HepG2 (cell line): ENCODE results near the gene CHMP5. TPM values are rescaled to one million over a fixed set of nuclear protein-coding genes. Genes with fewer than 3 reads are reported as not detected.
"Not testable (repeated sequence)": the region's sequence is repeated elsewhere in the genome, so short reads cannot be mapped to it uniquely, and the experiment has no call there.

Experiments used
- ATAC-seq: fragments of 200-7000 bp; cut with Tn5 transposase; 3 replicates; pipeline ENCODE4 v1.9.1; 2020; ENCODE audit warnings: mild to moderate bottlenecking, moderate library complexity
- BruUV-seq: library from RNA; stranded (reverse); fragments of 400-500 nt; replicated peaks from 2 replicates; lab custom pipeline; 2021; lab: Mats Ljungman, UMichigan
- CTCF ChIA-PET: fragments of 300-600 bp; formaldehyde crosslinking; extraction: SDS; loops from one replicate; lab custom pipeline; 2021; ENCODE audit warnings: low total read pairs, inconsistent platforms, low intra/inter-chr PET ratio; lab: Yijun Ruan, JAX
- POLR2A ChIA-PET: fragments of 350-600 bp; sonication (Branson Sonifier 250); formaldehyde crosslinking; loops from one replicate; lab custom pipeline; 2020; ENCODE audit warnings: antibody characterized with exemption, inconsistent platforms; lab: Yijun Ruan, JAX
- DNase-seq: peaks from one replicate; pipeline ENCODE4 v3.0.0-alpha.2; 2015; ENCODE audit warnings: low spot score
- FAIRE-seq: peaks from 3 replicates; lab custom pipeline; 2011; peaks lifted over from hg19 to GRCh38; lab: Jason Lieb, UNC
- H2AFZ ChIP-seq: one replicate; pipeline ENCODE4 v1.6.1; 2011; ENCODE audit warnings: low read length, inconsistent platforms
- H3K27ac ChIP-seq: fragments of 300-600 bp; 3 replicates; pipeline ENCODE4 v1.8.0; 2011; ENCODE audit warnings: mixed run types, mild to moderate bottlenecking, mixed read lengths, low read length, inconsistent platforms; ENCODE audit not compliant: insufficient read depth; ENCODE audit errors: extremely low read length
- H3K27me3 ChIP-seq, 2 experiments: fragments of 200-600 bp in 1 of 2; 2 replicates in 1 of 2; 3 replicates in 1 of 2; pipeline versions ENCODE4 v1.6.0 to v1.8.0; 2011; ENCODE audit warnings: low read length in 2 of 2, mild to moderate bottlenecking in 2 of 2, moderate library complexity in 2 of 2, inconsistent platforms in 1 of 2; ENCODE audit not compliant: insufficient read depth in 2 of 2, control insufficient read depth in 1 of 2
- H3K36me3 ChIP-seq, 2 experiments: fragments of 200-600 bp in 1 of 2; replicated peaks in 1 of 2; 2 replicates in 1 of 2; 3 replicates in 1 of 2; pipeline versions ENCODE4 v1.5.1 to v1.8.0; 2011; ENCODE audit warnings: low read length in 2 of 2, inconsistent platforms in 1 of 2; ENCODE audit not compliant: insufficient read depth in 2 of 2, control insufficient read depth in 1 of 2
- H3K4me1 ChIP-seq: 2 replicates; pipeline ENCODE4 v1.5.1; 2012; ENCODE audit warnings: low read length, inconsistent platforms; ENCODE audit not compliant: insufficient read depth
- H3K4me2 ChIP-seq: 2 replicates; pipeline ENCODE4 v1.6.0; 2011; ENCODE audit warnings: low read depth, low read length, inconsistent platforms
- H3K4me3 ChIP-seq, 3 experiments: fragments of 200-600 bp in 1 of 3; sonication (generic), shearing (Covaris generic) in 1 of 3; replicated peaks in 1 of 3; 2 replicates each; pipeline ENCODE4 v1.5.1; 2011 to 2016; ENCODE audit warnings: low read length in 3 of 3, inconsistent platforms in 2 of 3, low read depth in 2 of 3, mild to moderate bottlenecking in 2 of 3, control low read depth in 1 of 3, mixed read lengths in 1 of 3; ENCODE audit not compliant: insufficient read depth in 1 of 3
- H3K79me2 ChIP-seq: one replicate; pipeline ENCODE4 v1.6.1; 2011; ENCODE audit warnings: low read length, inconsistent platforms; ENCODE audit not compliant: insufficient read depth
- H3K9ac ChIP-seq: 2 replicates; pipeline ENCODE4 v1.6.0; 2011; ENCODE audit warnings: mild to moderate bottlenecking, low read depth, low read length, inconsistent platforms; ENCODE audit not compliant: insufficient read depth
- H3K9me3 ChIP-seq: 2 replicates; pipeline ENCODE4 v1.5.1; 2012; ENCODE audit warnings: mild to moderate bottlenecking, low read length
- H4K20me1 ChIP-seq: 2 replicates; pipeline ENCODE4 v1.6.0; 2011; ENCODE audit warnings: inconsistent platforms, mild to moderate bottlenecking, low read length, moderate library complexity; ENCODE audit not compliant: insufficient read depth
- AGO1 ChIP-seq: fragments of 200-400 bp; formaldehyde crosslinking; IDR thresholded peaks from 2 replicates; pipeline ENCODE4 v1.6.1; 2017; ENCODE audit warnings: mild to moderate bottlenecking, low read depth, low read length, moderate library complexity; ENCODE audit not compliant: poor library complexity, severe bottlenecking
- DPF2 ChIP-seq: sonication (generic); formaldehyde crosslinking; IDR thresholded peaks from 2 replicates; pipeline ENCODE4 v1.4.0; 2020; ENCODE audit warnings: mild to moderate bottlenecking, low read depth, missing genetic modification reagents, borderline replicate concordance
- LRRFIP1 ChIP-seq: sonication (generic); formaldehyde crosslinking; conservative IDR thresholded peaks from 2 replicates; pipeline ENCODE4 v1.4.0; 2020; ENCODE audit warnings: missing genetic modification reagents
- PREB ChIP-seq: sonication (generic); formaldehyde crosslinking; IDR thresholded peaks from 2 replicates; pipeline ENCODE4 v1.4.0; 2020; ENCODE audit warnings: missing genetic modification reagents
- RARG ChIP-seq: sonication (generic); formaldehyde crosslinking; IDR thresholded peaks from 2 replicates; pipeline ENCODE4 v1.4.0; 2020; ENCODE audit warnings: low read depth, mild to moderate bottlenecking, missing genetic modification reagents
- SMYD3 ChIP-seq: sonication (generic); formaldehyde crosslinking; IDR thresholded peaks from 2 replicates; pipeline ENCODE4 v1.8.1; 2023; ENCODE audit warnings: mild to moderate bottlenecking, missing genetic modification reagents
- SRF ChIP-seq: IDR thresholded peaks from 2 replicates; pipeline ENCODE4 v1.6.1; 2011; ENCODE audit warnings: mild to moderate bottlenecking, low read depth, low read length, moderate library complexity
- ZBTB25 ChIP-seq: IDR thresholded peaks from 2 replicates; pipeline ENCODE4 v1.6.1; 2018; ENCODE audit warnings: missing genetic modification reagents
- ZNF253 ChIP-seq: sonication (generic); formaldehyde crosslinking; IDR thresholded peaks from 2 replicates; pipeline ENCODE4 v1.8.0; 2022; ENCODE audit warnings: mild to moderate bottlenecking, missing genetic modification reagents, borderline replicate concordance
- ZNF362 ChIP-seq: sonication (generic); formaldehyde crosslinking; IDR thresholded peaks from 2 replicates; pipeline ENCODE4 v1.4.0; 2020; ENCODE audit warnings: missing genetic modification reagents, mild to moderate bottlenecking, borderline replicate concordance
- ZNF616 ChIP-seq: sonication (generic); formaldehyde crosslinking; IDR thresholded peaks from 2 replicates; pipeline ENCODE4 v1.5.0; 2020; ENCODE audit warnings: low read depth, mild to moderate bottlenecking, missing genetic modification reagents
- ZNF720 ChIP-seq: sonication (generic); formaldehyde crosslinking; IDR thresholded peaks from 2 replicates; pipeline ENCODE4 v1.4.0; 2020; ENCODE audit warnings: missing genetic modification reagents
- WGBS: methylation state at CpG from one replicate; pipeline ENCODE4 v1.1.6; 2017; ENCODE audit warnings: low lambda C conversion rate; 5-methylcytosine and 5-hydroxymethylcytosine counted together
- in situ Hi-C: cut with HindIII; loops from 2 replicates; pipeline ENCODE4 v1.10.0; 2017; ENCODE audit warnings: low pct_unique_long_range_greater_than_20kb; ENCODE audit not compliant: extremely low pct_ligation_motif_present
- intact Hi-C: fragments of 100-400 bp; cut with micrococcal nuclease; formaldehyde crosslinking; loops from one replicate; pipeline ENCODE4 v1.10.0; 2022; ENCODE audit not compliant: unreplicated experiment
- polyA plus RNA-seq, 8 experiments: library from polyadenylated mRNA; depleted of rRNA in 3 of 8; stranded (reverse) in 7 of 8; unstranded in 1 of 8; fragments of >200 nt; fragmentation: Illumina TruSeq in 4 of 8; extraction: Trizol in 4 of 8; gene quantifications; 2 replicates each; pipeline versions ENCODE4 v1.2.1 to v1.2.3, GENCODE V29; 2011 to 2016; ENCODE audit warnings: low read depth in 4 of 8, missing spikeins in 1 of 8, mixed read lengths in 1 of 8; ENCODE audit not compliant: insufficient read depth in 1 of 8
- total RNA-seq, 5 experiments: library from RNA; depleted of rRNA; stranded (reverse); fragments of >200 nt; fragmentation: Illumina TruSeq; extraction: Trizol; gene quantifications; 2 replicates each; pipeline ENCODE4 v1.2.3, GENCODE V29; 2016; ENCODE audit warnings: low read depth in 1 of 5

Gene CHMP5
- total and polyA plus RNA-seq, 2 of the 13 experiments (the other 11 are each of a cell fraction or from before 2014, with no cell fraction given), result 46.0 to 57.3 TPM

GRCh38 chr9:33317136-33317535 lies 52.3 kb downstream of the CHMP5 start:
- FAIRE-seq, H2AFZ ChIP-seq, H3K4me1 ChIP-seq, in situ Hi-C loops, BruUV-seq, H3K27ac ChIP-seq, H3K4me3 ChIP-seq, H3K4me2 ChIP-seq, H3K9me3 ChIP-seq, H3K9ac ChIP-seq, CTCF ChIA-PET, H3K79me2 ChIP-seq, H4K20me1 ChIP-seq, H3K27me3 ChIP-seq, DNase-seq, intact Hi-C loops, ATAC-seq: not testable (repeated sequence)
- peaks cover 24 to 83% of the 10 kb centered on the region in 2 experiments for H3K36me3 ChIP-seq
- 99% methylated on average over 3 of the region's 3 CpGs for WGBS
- POLR2A ChIA-PET, result interaction anchor here (3.9 kb wide), 1 partner anchor 27 kb away, joined by 9 read pairs; the partner anchor contains the start of gene NFX1

- H3K4me1 ChIP-seq, result no peaks in the 10 kb centered on the region
- ChIA-PET CTCF (no interaction called here), POLR2A (interaction anchor here (1.1 to 3.9 kb wide), 2 partner anchors 28 kb away, joined by 5 to 9 read pairs; partner anchors contain the start of gene NFX1)
- no peak overlapping the region for H2AFZ ChIP-seq
- no peak overlapping the region for H3K4me3 ChIP-seq
- DNase-seq, result no peak
- no peak for FAIRE-seq
- H3K36me3 ChIP-seq, result peaks cover 30 to 83% of the 10 kb centered on the region in 2 experiments
- no peaks in the 10 kb centered on the region for H3K79me2 ChIP-seq
- no peaks in the 10 kb centered on the region for H3K27me3 ChIP-seq
- H3K9me3 ChIP-seq, result no peaks in the 10 kb centered on the region
- 100% methylated on average over 3 of the region's 3 CpGs for WGBS
- no TSS peak for BruUV-seq
- no peak overlapping the region for H3K4me2 ChIP-seq
- ATAC-seq, result no peak
- no peak overlapping the region for H3K9ac ChIP-seq
- H4K20me1 ChIP-seq, result no peaks in the 10 kb centered on the region
- in situ Hi-C loops (no loop called here), intact Hi-C loops (no loop called here)
- H3K27ac ChIP-seq, result no peak overlapping the region
- TF ChIP-seq ZNF720, result no peak
- TF ChIP-seq RARG, result no peak
- TF ChIP-seq SMYD3 (CRISPR knock-in tag), result no peak
- TF ChIP-seq SRF, result no peak
- no peak for TF ChIP-seq ZBTB25 (CRISPR knock-in tag)
- no peak for TF ChIP-seq DPF2 (CRISPR knock-in tag)
- TF ChIP-seq ZNF616 (CRISPR knock-in tag), result no peak
- no peak for TF ChIP-seq AGO1
- no peak for TF ChIP-seq ZNF362 (CRISPR knock-in tag)
- no peak for TF ChIP-seq PREB (CRISPR knock-in tag)
- no peak for TF ChIP-seq ZNF253 (CRISPR knock-in tag)
- TF ChIP-seq LRRFIP1, result no peak
These were observed 53.4 kb downstream of the CHMP5 start for GRCh38 chr9:33318225-33318624.
